NCI-H524 (cell line): Measurements from ENCODE around the gene NFE2L1.
"Not testable (repeated sequence)": the region's sequence is repeated elsewhere in the genome, so short reads cannot be mapped to it uniquely, and the experiment has no call there.

Experiments used
- DNase-seq, 2 experiments: peaks; one replicate each; lab custom pipeline; 2025; lab: John Stamatoyannopoulos, UW

Gene NFE2L1

DNA sequence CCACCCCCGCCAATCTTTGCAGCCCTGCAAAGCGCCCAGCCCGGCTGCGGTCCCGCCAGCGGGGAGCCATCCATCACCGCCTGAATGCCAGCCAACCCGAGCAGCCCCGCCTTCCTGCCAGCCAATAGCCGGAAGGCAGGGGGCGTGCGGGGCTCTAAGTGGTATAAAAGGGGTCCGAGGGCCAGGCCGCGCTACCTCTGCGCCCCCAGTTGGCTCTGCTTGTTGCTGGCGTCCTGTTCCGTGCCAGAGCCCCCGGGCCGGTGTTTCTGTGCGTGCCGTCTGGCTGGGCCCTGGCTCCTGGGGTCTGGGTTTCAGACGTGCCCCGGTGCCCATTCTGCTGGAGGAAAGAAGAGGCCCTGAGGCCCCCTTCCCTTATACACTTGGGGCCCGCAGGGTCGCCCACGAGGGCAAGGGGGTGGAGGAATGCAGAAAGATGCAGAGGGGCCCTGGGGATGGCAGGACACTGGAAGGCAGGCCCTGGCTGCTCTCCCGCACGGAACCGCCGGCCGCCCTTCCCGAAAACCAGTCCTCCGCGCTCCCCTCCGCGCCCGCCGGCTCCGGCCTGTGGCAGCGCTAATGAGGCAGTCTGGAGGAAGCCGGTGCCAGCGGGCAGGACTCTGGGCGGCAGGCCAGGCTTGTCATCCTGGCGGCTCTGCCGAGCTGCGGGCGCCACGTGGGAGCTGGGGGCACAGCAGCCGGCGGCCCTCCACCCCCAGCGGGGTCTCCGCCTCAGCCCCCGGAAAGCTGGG is 24.6 kb upstream of the NFE2L1 start:
- peak; percentile 81 to 93 for DNase-seq

DNA sequence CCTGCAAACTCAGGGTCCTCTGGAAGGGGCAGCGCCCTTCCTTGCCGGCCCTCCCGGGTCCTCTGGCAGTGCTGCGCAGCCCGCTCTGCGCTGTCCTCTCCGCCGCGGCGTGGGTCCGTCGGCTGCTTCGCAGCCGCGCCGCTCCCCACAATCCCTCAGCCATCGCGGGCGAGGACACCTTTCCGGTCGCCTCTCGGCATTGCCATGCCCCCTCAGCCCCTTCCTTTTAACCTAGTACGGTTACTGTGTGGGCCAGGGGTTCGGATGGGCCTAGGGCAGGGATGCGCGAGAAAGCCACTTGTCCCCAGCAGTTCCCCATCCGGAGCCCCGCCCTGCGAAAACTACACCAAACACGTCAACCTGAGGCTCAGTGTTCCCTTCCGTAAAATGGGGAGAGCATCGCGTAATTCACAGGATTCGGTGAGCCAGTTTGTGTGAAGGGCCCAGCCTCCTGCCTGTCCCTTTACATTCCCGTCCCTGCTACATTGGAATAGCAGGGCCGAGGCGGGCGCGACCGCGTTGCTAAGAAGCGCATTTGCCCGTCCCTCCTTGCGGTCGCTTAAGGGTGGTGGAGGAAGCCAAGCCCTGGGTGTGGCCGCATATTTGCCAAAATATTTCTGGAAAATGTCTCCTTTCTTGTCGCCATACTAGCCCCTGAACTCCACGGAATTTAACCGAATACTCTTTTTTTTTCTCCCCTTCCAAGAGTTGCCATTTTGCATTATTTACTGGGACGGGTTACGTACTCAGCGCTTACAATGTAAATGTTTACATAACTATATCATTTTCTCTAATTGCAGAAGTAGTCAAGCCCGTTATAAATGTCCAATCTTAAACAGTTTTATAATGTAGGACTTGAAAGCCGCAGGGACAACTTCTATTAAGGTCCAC is 23.8 kb upstream of the NFE2L1 start:
- DNase-seq: peak; percentile 39 to 77

DNA sequence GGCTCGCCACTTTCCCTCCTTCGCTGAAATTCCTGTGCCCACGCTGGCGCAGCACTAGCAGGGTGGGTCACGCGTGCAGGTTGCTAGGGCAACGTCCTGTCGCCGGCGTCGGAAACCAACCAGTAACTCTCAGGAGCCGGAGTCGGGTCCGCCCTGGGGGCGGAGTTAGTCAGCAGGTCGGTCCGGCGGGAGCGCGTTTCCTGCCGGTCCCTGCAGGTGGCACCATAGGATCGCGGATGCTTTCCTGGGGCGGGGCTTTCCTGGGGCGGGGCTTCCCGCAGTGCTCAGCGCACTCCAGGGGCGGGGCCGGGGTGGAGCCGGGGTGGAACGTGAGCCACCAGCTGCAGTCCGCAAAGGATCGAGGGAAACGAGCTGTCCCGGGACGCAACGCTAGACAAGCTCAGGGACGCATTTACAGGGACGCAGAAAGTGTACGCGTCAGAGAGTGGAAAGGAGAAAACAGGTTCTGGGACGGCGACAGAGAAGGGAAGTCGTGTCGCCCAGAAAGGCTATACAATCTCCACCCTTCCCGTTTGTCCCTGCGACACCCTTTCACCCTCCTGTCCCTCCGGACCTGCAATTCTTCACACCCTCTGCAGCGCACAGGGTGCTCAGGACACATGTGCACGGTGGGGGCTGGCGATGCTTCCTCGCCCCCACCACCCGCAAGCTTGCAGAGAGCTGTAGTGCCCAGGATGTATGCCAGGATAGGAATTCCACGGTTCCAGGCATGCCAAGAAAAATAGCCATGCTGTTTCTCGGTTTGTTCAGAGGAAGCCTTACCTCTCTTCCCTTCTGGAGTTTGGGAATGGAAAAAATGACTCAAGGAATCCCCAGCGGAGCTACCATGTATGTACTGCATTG is 22.9 kb upstream of the NFE2L1 start:
- peak; percentile 95 to 99 for DNase-seq

DNA sequence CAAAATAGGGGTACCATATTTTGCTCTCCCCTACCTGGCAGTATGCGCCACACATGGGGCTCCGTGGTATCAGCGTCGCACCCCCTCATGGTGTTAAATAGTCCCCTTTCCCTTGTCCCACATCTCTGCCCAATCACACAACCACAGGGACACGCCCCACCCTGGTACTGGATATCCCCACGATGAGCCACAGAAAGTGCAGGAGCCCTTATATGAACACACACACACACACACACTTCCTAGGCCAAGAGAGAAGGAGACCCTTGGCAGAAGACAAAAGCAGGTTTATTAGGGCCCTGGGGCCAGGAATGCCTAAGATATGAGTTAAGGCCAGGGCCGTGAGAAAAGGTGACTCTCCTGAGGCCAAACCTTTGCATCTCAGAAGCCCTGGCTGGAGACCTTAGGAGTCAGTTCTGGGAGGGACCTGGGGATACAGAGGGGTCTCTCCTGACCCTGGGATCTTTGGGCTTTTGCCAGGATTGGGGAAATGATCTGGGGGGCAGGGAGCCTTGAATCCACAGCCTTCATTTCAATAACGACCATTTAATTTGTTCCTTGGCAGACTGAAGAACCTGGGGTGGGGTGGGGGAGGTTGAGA is 22.2 kb upstream of the NFE2L1 start:
- DNase-seq: peak in 1 of 2 experiments; percentile 50

DNA sequence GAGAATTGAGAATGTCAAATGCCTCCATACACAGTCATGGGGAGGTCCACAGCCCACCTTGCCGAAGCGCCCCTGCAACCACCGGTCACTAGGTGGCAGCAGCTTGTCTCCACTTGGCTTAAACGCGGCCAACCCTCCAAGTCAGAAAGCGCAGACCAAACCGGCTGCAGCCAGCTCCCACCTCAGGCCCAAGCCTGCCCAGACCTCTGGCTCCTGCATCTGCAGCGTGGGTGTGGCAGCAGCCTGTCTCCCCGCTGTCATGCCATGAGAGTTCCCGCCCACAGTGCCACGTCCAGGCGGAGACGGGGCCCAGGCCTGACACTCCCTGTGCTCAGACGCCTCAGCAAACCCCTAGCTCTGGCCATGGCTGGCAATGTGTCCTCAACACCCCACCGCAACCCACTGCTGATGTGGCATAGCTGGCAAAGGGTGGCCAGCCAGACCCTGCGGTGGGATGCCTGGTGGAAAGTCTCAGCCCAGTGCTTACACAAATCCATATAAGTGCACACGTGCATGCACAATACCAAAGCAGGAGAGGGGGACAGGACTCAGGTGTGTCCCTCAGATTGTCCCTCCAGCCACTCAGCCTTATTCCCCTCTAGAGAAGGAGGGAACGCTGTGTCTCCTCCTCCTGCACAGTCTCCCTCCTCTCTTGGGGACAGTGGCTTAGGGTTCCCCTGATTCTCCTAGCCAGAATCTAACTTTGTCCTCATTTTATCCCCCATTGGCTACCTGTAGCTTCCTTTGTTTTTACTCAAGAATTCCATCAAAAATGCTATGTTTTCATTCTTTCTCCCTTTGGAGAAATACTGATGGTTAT is 21.4 kb upstream of the NFE2L1 start:
- DNase-seq: peak; percentile 90 to 91

DNA sequence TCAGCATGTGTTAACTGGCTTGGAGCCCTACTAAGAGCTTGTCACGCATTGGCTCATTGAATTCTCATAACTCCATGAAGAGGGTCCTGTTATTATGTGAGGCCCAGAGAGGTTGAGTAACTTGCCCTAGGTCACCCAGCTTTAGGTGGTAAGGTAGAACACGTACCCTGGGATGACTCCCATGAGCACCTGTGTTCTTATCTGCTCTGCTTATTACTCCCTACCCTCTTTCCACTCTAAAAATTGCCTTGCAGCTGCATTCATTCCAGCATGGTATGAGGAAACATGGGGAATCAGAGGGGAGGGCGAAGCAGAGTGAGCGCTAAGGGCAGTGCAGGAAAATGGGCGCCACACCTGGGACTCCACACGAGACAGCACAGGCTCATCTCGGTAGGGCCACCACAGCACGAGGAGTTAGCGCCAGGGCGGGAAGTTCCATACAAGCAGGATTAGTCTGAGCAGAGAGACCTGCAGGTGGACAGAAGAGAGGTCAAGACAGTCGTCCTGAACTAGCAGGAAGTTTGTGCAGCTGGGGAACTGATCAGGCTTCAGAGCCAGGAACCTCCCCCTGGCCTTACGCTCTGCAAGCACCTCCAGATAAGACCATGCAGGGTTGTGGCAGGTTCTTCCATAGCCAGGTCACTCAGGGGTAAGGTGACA is 20.7 kb upstream of the NFE2L1 start:
- no peak for DNase-seq

DNA sequence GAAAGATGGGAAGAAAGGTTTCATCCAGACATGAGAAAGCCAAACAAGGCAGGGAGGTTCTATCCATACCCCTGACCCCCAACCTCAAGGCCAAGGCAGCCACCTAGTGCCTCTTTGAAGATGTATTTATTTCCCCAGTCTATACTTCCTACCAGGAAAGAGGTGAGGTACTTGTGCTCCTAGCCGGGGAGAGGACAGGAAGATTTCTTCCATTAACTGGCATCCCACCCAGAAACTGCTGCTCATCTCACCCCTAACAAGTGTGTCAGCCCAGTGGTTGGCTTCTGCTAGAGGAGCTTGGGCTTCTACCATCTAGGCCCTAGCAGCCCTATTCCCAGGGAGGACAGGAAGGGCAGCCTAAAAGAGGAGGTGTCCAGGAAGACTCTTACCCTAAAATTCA is 19.4 kb upstream of the NFE2L1 start:
- no peak for DNase-seq

DNA sequence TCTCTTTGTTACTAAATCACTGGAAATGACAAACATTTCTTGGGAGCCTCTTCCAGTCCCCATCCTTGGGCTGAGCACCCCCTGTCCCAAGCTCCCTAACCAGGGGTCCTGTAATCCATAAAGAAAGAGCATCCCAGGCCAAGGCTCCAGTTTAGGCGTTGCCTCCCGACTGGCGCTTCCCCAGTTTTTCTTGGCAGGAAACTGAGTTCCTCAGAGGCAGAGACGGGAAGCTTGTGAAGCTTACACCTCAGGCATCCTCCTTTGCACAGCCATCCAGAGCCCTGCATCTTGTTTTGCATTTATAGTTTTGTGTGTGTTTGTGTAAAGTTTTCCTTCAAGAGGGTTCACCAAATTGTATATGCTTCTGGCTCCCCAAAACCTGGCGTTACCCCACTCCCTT is 17.6 kb upstream of the NFE2L1 start:
- DNase-seq: no peak

DNA sequence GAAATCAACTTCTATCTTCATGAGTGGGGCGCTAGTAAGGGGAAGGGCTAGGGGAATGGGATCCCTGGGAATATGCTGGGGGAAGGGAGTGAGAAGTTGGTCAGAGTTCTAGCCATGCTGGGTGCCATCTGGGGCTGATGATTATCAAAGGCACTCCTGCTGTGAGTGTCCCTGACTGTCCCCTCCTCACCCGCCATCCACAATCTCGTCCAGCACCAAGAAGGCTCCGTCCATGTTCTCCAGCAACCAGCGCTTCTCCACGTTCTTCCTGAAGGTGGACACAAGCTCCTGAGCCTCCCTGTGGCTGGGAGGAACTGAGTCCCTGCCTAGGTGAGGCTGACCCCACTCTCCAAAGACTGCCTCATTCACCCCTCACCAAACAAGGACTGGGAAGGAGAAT is 16.2 kb upstream of the NFE2L1 start:
- no peak for DNase-seq

DNA sequence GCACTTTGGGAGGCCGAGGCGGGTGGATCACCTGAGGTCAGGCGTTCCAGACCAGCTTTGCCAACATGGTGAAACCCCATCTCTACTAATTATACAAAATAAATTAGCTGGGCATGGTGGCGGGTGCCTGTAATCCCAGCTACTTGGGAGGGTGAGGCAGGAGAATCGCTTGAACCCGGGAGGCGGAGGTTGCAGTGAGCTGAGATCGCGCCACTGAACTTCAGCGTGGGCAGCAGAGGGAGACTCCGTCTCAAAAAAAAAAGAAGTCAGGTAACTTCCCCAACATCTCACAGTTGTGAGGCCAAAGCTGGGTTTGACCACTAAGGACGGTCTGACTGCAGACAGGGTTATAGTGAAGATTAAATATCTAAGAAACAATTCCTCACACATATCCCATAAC is 13.4 kb upstream of the NFE2L1 start:
- not testable (repeated sequence) for DNase-seq

DNA sequence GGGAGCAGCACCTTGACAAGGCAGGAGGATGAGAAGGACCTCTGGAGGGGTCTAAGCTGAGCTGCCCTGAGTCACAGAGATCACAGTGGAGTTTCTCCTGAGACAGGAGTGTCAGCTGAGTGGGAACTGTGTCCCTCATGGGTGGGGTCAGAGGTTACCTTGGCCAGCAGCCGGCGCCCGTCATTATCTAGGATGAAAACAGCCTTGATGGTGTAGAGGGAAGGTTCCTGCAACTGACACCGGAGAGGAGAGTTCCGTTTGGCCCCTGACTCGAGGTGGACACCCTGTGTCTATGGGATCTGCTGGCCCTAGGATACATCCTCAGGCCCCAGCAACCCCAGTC is 11.5 kb upstream of the NFE2L1 start:
- no peak for DNase-seq

DNA sequence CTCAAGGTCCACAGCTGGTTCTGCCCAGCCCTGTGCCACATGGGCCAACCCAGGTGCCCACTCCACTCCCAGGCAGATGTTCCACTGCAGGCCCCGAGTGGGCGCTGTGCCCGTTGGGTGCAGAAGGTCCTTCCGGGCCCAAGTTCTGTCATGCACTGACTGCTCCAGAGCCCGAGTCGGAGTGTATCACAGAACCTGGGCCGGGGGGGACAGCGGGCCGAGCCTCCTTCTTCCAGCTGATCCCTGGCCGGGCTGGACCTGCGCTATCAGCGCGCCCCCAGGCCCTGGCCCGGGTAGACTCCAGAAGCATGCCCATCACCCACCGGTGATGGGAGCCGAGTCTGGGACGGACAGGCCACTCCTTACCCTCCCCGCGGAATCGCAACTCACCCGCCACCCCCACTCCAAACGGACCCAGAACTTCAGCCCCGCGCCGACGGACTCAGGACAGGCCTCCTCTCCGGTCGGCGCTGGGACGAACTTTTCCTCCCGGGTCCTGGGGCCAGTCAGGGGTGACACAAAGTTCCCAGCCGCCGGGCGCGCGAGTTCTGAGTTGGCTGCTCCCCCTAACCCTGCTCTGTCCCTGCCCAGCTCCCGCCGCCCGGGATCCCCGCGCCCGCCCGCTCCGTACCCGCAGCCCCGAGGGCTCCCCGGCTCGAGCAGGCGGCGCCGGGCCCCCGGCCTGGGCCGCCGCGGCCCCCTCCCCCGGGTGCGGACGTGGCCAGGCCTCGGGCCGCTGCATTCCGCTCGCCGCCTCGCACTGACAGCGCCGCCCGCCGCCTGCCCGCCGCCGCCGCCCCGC is 10.9 kb upstream of the NFE2L1 start, which contains the start of gene COPZ2:
Gene COPZ2 (minus strand): TSS at position 762 of the 802 bp plus-strand sequence. CDS start 20 bp downstream, at position 742.
- DNase-seq: peak in 1 of 2 experiments; percentile 51

DNA sequence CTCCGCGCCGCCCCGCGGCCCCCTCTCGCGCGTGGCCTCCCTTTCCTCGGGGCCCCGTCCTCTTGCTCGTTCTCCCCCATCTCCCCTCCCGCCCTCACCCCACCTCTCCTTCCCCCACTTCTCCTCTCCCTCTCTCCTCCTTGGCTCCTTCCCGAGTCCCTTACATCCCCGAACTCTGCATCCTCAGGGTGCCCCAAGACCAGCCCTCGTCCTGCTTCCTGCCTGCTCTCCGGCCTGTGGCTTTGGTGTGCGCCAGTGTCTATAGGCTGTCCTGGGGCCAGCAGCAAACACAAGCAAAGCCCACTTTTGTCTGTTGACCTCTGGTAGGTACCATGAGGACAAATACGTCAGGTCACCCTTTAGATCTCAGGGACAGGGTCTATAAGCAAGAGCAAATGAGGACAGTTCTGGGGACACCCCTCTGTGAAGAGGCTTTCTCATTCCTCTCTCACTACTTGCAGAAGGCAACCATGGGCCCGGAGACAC is 10.3 kb upstream of the NFE2L1 start:
- no peak for DNase-seq

DNA sequence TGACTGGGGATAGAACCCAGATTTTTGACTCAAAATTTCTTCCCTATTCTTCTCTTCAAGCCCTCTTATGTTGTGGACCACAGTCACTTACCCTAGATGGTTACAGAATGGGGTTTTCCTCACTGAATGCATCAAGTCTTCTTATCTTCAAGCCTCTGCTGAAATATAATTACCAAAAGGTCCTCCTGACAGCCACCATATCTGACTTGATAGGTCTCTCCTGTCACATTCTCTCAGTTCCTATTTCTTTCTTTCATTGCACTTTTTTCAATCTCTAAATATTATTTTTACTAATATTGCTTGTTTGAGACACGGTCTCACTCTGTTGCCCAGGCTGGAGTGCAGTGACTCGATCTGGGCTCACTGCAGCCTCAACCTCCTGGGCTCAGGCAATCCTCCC is 9.5 kb upstream of the NFE2L1 start:
- no peak for DNase-seq

DNA sequence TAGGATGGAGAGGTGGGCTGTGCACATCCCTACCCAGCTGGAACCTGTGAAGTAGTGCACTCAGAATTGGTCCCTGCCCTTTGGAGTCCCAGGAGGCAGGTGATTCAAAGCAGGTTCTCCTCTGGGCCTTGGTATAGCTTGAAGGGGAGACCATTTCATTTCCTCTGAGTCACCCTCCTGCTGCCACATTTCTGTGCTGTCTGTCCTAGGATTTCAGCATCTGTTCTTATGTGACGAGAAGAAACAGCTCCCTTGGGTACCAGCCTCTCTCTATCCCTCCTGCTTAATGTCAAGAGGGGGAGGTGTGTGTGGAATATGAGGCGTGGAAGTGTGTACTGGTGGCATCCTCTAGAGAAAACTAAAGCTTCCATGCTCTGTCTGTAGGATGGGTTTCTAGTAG is 5.0 kb upstream of the NFE2L1 start:
- peak in 1 of 2 experiments; percentile 56 for DNase-seq

DNA sequence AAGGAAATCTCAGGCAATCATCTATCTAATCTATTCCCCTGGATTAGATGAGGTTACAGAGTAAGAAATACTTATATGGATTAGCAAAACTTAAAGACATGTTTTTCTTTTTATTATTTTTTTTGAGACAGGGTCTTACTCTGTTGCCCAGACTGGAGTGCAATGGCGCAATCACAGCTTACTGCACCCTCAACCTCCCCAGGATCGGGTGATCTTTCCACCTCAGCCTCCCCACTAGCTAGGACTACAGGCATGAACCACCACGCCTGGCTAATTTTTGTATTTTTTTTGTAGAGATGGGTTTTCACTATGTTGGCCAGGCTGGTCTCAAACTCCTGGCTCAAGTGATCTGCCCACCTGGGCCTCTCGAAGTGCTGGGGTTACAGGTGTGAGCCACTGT is 3.3 kb upstream of the NFE2L1 start:
- no peak for DNase-seq

DNA sequence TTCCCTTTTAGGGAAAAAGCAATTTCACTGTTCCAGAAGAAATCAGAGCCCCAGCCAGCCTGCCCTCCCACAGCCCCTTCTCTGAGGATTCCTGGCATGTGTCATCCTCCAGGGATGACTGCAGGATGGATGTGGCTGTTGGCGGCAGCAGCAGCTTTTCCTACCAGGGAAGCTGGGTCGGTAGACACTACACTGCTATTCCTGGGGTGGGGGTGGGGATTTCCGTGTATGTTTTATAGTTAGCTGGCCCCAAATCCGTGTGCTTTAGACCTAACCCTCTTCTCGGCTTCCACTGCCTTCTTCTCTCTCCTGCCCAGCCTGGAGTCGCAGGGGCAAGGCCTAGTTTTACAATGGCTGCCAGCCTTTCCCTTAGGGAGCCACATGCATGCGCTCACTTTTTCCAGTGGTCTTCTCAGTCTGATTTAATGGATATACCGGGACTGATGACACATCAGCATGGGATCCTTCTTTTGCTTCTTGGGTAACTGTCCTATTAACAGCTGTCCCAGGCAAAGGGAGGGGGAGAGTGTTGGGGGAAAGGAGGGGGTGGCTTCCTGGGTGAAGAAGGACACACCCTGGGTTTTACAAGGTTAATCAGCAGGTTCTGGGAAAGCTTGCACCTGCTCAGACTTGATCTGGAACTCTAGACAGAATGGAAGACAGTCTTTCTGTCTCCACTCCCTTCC is 2.7 kb upstream of the NFE2L1 start:
- no peak for DNase-seq

DNA sequence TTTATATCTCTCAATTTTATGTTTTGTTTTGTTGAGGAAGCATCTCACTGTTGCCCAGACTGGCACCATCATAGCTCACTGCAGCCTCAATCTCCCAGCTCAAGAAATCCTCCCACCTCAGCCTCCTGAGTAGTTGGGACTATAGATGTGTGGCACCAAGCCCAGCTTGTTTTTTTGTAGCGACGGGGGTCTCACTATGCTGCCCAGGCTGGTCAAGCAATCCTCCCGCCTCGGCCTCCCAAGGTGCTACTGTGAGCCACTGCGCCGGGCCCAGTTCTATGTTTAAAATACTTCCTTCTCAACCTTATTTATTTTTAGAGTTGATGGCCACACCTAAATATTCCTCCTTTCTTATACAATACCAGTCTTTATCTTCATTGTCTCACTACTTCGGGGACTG is 1.9 kb upstream of the NFE2L1 start:
- no peak for DNase-seq
